Spleen (tissue), 7 donors: ENCODE results near the gene PSME3IP1.

Source experiments
- POLR2A ChIP-seq, 3 donors: fragments of 450-650 bp; IDR thresholded peaks; one replicate each; pipeline ENCODE4 v1.5.1; 2017; ENCODE audit warnings: antibody characterized with exemption in 3 of 3, mild to moderate bottlenecking in 1 of 3
- TF ChIP-seq, protein P1 (sequence below), 11 experiments: fragments of 200-600 bp in 7 of 11; fragments of 450-650 bp in 4 of 11; sonication (generic) in 4 of 11; IDR thresholded peaks in 8 of 11; conservative IDR thresholded peaks in 3 of 11; 1 replicate in 7 of 11; 2 replicates in 4 of 11; pipeline versions ENCODE4 v1.4.0 to v1.8.0; 2016 to 2021; ENCODE audit warnings: antibody characterized with exemption in 11 of 11, inconsistent platforms in 4 of 11, mild to moderate bottlenecking in 1 of 11
- donor health status: DM: no; HTN: no; CAD: no; lungs with moderate emphysema.
- donor health status: DM: no; HTN: no; CAD: no.
- donor health status: DM: no; HTN: no; CAD: no.

DNA sequence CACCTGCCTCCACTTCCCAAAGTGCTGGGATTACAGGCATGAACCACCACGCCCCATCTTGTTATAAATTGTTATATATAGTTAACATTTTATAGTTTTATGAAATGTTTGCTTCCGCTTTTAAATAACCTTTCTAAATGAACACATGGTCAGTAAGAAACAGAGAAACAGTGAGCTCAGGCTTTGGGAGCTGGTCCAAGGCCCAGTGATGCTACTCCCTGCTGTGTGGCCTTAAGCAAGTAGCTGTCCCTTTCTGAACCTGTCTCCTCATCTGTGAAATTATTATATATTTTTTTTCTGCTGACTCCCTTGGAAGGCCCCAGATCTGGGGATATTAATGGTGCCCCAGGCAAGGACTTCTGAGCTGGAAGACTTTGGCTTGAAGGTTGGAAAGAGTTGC is 74.4 kb downstream of the PSME3IP1 start:
- TF ChIP-seq POLR2A (IDR thresholded peaks at IDR 0.05): no peak
- TF ChIP-seq, protein P1, sequence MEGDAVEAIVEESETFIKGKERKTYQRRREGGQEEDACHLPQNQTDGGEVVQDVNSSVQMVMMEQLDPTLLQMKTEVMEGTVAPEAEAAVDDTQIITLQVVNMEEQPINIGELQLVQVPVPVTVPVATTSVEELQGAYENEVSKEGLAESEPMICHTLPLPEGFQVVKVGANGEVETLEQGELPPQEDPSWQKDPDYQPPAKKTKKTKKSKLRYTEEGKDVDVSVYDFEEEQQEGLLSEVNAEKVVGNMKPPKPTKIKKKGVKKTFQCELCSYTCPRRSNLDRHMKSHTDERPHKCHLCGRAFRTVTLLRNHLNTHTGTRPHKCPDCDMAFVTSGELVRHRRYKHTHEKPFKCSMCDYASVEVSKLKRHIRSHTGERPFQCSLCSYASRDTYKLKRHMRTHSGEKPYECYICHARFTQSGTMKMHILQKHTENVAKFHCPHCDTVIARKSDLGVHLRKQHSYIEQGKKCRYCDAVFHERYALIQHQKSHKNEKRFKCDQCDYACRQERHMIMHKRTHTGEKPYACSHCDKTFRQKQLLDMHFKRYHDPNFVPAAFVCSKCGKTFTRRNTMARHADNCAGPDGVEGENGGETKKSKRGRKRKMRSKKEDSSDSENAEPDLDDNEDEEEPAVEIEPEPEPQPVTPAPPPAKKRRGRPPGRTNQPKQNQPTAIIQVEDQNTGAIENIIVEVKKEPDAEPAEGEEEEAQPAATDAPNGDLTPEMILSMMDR (IDR thresholded peaks at IDR 0.05 in 8 of 11, conservative IDR thresholded peaks at IDR 0.05 in 3 of 11): no peak
